Measurements from ENCODE around the gene PPP6R1.

The PPP6R1 gene, protein sequence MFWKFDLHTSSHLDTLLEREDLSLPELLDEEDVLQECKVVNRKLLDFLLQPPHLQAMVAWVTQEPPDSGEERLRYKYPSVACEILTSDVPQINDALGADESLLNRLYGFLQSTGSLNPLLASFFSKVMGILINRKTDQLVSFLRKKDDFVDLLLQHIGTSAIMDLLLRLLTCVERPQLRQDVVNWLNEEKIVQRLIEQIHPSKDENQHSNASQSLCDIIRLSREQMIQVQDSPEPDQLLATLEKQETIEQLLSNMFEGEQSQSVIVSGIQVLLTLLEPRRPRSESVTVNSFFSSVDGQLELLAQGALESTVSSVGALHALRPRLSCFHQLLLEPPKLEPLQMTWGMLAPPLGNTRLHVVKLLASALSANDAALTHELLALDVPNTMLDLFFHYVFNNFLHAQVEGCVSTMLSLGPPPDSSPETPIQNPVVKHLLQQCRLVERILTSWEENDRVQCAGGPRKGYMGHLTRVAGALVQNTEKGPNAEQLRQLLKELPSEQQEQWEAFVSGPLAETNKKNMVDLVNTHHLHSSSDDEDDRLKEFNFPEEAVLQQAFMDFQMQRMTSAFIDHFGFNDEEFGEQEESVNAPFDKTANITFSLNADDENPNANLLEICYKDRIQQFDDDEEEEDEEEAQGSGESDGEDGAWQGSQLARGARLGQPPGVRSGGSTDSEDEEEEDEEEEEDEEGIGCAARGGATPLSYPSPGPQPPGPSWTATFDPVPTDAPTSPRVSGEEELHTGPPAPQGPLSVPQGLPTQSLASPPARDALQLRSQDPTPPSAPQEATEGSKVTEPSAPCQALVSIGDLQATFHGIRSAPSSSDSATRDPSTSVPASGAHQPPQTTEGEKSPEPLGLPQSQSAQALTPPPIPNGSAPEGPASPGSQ

DNA sequence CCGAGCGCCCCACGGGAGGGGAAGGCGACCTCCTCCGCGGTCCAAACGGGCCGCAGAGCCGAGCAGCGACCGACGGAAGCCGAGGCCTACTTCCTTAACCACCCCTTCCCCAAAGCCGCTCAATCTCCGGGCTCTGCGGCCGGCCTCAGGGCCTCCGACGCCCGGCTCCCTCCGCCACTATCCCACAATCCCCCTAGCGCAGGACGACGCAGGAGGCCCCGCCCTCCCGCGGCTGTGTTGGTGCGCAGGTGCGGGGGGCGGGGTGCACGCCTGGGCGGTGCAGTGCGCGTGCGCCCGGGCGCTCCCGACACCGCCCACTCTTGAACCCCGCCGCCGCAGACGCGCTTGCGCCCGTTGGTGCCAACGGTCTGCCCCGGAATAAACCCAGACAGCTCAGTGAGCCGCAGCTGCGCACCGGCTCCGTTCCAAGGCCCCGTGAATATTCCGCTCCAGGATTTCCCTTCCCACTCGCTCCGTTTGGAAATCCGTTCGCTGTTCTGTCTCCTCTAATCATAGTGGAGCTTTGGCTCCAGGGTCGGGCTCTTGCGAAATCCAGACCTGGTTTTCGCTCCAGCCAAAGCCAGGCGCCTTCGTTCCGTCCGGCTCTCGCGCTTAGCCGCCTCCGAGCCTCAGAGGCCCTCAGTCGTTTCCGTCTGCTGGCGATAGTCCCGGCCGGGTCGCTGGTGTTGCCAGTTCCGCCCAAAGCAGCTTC is at the start of gene PPP6R1:
Gene PPP6R1 (minus strand): TSS at position 190 of the 712 bp plus-strand sequence. CDS start 11,914 bp downstream, outside the sequence.
- DNase-seq: peak; percentile 98

DNA sequence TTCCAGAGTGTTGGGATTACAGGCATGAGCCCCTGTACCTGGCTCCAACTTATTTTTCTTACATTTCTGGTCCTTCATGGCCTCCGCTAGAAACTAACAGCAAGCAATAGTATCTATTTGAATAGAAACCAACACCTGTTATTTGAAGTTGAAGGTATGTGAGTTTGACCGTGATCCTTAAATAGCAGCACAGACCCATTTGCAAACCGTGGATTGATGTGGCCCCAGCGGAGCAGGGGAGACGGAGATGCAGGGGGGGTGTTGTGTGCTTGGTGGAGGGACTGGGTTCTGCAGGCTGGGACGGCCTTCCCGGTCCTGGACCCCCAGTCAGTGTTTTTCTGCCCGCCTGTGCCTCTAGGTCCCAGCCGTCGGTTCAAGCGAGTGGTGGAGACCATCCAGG is 49.5 kb upstream of the PPP6R1 start:
- no peak for DNase-seq

DNA sequence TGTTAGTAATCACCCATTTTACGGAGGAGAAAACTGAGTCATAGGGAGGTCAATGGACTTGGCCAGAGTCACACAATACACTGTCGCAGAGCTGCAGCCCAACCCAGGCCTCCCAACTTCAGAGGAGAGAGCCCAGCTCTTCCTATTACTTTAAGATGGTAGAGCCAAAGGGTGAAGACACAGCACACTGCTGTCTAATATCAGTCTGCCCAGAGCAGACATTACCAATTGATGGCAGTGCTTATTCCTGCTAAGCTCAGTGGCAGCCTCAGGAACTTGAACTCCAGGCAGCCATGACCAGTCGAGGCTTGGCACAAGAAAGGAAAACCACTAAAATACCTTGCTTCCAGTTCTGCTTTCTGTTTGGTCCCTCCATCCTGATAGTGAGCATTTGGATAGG is 47.9 kb upstream of the PPP6R1 start:
- no peak for DNase-seq

DNA sequence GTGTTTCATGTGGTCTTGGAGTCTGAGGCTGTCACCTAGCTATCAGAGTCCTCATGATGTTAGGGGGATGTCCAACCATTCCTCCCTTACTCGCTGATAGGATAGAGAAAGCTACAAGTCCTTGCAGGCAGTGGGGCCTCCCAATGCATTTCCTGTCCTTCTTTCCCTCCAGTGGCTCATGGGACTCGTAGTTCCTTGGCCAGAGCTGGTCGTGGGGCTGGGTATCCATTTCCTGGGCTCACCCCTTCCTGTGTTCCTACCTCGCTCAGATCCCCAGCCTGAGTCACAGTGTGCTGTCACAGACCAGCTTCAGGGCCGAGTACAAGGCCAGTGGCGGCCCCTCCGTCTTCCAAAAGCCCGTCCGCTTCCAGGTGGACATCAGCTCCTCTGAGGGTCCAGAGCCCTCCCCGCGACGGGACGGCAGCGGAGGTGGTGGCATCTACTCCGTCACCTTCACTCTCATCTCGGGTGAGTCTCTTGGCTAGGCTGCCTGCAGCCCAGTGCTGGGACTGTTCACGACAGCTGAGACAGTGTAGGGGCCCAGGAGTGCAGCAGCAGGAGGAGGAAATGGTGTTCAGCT is 47.3 kb upstream of the PPP6R1 start:
- no peak for DNase-seq

DNA sequence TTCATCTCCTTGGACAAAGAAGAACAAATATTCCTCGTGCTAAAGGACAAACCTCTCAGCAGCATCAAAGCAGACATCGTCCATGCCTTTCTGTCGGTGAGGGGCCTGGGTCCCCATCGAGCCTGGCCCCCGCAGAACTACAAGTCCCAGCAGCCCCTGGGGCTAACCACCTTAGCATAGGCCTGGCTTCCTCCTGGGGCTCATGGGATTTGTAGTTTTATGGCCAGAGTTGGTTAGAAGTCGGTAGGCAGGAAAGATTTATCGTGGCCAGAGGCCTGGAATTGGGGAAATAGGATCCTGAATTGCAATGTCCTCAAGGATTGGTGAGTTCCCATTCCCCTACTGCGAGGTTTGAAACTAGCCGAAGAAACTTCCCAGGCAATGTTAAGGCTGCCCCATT is 46.7 kb upstream of the PPP6R1 start:
- no peak for DNase-seq

DNA sequence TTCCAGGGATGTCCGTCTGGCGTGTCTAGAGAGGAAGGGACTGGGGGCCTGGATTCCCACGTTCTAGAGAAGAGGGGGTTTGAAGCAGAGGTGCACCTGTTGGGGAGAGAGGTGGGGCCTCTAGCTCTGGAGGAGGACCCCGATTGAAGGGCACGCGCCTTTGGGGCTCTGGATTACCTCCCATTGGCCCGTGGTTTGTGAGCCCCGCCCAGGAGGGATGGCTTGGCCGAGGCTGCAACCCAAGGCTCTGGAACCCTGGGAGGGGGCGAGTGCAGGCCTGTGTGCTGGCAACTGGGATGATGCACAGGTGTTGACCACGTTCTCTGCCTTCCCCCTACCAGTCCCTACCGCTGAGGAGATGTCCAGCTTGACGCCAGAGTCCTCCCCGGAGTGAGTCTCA is 46.2 kb upstream of the PPP6R1 start:
- no peak for DNase-seq

DNA sequence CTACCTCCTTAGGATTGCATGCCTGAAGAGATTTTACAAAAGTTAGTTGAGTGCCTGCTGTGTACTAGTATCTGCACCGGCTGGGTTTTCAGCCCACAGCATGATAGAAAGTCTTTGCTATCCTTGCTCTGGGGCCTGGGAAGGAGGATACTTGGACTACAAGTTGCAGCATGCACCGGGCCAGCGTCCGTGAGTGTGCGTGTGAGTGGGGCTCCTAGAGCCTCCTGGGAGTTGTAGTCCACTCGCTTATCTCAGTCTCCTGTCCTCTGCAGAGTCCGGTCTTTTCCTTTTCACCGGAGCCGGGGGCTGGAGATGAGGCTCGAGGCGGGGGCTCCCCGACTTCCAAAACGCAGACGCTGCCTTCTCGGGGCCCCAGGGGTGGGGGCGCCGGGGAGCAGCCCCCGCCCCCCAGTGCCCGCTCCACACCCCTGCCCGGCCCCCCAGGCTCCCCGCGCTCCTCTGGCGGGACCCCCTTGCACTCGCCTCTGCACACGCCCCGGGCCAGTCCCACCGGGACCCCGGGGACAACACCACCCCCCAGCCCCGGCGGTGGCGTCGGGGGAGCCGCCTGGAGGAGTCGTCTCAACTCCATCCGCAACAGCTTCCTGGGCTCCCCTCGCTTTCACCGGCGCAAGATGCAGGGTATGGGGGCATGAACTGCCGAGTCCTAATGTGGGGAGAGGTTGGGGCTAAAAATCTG is 45.6 kb upstream of the PPP6R1 start:
- DNase-seq: no peak

DNA sequence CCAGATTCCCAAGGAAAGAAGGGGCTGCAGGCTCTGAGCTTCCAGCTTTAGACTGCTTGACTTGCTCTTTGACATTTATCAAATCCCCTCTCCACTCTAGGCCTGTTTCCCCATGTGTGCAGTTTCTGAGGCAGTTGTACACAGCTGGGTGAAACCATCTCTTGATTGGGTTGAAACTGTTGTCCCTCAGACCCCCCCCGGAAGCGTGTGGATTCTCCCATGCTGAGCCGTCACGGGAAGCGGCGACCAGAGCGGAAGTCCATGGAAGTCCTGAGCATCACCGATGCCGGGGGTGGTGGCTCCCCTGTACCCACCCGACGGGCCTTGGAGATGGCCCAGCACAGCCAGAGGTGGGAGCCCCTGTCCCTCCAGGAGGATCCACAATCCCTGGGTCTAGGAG is 44.7 kb upstream of the PPP6R1 start:
- no peak for DNase-seq

DNA sequence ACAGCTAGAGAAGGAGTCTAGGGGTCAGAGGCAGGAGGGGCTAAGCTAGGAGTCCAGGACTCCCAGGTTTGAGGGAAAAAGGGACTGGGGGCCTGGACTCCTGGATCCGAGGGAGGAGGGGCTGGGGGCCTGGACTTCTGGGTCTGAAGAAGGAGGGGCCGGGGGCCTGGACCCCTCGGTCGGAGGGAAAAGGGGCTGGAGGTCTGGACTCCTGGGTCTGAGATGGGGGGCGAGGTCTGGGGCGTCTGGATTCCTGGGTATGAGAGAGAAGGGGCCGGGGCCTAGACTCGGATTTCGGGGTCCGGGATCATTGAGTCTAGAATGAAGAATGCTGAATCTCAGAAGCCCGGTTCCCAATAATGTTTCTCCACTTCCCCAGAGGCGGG is 43.5 kb upstream of the PPP6R1 start:
- DNase-seq: no peak

DNA sequence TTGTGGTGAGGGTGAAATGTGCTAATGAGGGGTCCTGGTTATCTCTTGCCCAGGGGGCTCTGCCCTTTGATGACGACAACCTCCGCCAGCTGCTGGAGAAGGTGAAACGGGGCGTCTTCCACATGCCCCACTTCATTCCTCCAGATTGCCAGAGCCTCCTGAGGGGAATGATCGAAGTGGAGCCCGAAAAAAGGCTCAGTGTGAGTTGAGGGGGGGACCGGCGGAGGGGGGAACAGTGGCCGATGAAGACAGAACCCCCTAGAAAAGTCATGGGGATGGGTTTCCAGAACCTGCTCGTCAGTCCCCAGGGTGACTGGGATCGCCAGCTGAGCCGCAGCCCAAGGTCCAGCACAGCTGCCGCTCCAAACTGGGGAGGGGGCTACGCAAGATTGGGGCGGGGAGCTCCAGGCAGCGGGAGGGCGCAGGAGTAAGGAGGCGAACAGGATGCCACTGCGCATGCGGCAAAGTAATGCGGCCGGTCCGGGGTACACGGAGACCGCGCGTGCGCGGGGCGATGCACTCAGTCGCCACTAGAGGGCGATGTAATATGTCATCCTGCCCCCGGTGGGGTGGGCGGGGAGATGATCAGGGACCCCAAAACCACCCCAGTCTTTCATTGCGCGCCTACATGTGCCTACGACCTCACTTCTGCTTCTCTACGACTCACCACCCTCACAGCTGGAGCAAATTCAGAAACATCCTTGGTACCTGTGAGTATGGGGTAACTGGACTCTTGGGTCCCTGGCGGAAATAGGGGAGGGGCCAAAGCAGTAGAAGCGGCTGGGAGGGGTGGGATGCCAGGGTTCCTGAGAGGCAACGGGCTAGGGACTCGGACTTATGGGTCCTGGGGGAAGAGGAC is 42.9 kb upstream of the PPP6R1 start:
- DNase-seq: peak; percentile 48

DNA sequence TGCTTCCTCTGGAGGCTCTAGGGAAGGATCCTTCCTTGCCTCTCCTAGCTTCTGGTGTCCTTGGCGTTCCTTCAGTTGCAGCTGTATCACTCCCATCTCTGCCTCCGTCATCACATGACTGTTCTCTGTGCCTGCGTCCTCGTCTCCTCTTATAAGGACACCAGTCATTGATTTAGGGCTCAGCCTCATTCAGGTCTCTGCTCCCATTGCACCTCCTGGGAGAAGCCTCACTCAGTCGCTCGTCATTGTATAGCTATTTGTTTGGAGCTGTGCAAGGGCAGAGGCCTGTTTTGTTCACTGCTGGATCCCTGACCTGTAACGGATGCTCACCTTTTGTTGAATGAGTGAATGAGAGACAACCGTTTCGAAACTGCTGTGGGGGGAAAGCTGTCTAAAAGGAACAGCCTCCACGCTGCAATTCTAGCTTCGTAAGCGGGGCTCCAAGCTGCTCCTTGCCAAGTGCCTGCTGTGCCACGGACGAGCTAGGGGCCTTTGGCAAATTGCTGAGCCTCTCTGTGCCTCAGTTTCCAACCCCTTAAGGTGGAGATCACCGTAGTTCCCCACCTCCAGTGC is 42.2 kb upstream of the PPP6R1 start:
- DNase-seq: no peak

DNA sequence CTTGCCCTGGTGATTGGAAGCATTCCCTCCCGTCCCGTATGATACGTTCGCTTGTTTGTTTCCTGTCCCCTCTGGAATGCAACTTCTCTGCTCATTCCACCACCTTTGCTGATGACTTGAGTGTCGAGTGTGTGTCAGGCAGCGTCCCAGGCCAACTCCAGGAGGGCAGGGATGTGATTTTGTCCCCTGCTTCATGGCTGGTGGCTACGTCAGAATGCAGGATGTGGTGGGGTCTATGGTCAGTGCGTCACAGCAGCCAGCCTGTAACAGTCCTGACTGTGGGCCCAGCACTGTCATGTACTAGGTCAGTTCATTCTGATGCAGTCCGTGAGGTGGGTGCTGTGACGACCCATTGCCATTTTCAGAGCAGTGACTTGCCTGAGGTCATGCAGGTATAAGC is 41.2 kb upstream of the PPP6R1 start:
- no peak for DNase-seq

DNA sequence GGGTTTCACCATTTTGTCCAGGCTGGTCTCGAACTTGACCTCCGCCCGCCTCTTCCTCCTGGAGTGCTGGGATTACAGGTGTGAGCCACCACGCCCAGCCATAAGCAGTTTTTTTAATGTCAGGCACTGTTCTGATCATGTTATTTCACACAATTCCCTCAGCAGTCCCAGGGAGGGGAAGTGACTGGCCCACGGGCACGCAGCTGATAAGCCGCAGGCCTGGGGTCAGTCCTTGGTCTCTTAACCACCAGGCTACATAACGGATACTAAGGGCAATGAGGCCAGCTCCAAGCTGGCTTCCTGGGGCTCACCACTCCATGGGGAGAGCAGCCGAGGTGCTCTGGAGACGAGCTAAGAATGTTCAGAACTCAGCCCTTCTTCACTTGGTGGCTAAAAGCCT is 38.5 kb upstream of the PPP6R1 start:
- DNase-seq: no peak

DNA sequence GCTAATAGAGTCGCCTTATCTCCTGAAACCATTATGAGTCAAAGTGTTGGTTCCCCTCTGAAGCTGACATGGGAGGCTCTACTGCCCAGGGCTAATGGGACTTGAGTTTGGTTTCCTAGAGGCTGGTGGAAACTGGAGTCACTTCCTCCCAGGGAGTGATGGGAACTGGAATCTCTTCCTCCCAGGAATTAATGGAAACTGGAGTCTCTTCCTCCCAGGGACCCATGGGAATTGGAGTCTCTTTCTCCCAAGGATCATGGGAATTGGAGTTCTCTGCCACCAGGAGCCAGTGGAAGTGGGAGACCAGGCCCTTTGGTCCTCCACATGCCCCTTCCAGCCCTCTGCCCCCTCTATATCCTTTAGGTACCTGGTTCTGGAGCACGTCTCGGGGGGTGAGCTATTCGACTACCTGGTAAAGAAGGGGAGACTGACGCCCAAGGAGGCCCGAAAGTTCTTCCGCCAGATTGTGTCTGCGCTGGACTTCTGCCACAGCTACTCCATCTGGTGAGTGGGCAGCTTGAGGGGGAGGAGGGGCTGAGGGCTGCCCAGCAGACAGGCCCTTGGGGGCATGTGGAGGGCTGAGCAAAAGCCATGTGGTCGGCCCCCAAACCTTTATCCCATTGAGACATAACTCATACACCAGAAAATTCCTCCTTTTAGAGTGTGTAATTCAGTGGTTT is 30.4 kb upstream of the PPP6R1 start:
- no peak for DNase-seq

DNA sequence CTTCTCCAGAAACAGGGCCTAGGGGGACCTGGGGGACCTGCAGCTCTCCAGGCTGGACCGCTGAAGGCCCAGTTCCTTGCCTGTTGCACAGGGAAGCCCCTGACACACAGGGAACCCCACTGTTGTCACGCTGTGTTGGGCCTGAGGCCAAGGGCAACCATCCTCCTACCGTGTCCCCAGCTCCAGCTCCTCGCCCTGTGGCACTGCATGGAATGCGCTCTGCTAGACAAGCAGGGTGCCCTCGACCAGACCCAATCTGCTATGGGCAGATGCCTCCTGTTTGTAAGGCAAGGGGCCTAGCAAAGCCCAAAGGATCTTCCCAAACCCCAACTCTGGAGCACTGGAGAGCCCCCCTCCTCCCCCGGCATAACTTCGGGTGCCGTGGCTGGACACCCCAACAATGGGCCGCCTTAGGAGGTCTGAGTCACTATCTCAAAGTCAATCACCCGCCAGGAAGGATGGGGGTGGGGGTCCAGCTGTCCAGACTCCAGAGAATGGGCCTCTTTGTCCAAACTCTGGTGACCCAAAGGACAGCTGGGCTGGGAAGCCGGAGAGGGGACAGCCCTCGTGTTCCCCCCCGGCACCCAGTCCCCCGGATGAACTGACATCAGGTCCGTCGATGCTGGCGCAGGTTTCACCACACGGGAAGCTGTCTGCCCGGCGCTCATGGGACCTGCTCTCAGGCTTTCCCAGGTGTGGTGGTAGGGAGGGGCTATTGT is 28.7 kb upstream of the PPP6R1 start:
- DNase-seq: no peak

DNA sequence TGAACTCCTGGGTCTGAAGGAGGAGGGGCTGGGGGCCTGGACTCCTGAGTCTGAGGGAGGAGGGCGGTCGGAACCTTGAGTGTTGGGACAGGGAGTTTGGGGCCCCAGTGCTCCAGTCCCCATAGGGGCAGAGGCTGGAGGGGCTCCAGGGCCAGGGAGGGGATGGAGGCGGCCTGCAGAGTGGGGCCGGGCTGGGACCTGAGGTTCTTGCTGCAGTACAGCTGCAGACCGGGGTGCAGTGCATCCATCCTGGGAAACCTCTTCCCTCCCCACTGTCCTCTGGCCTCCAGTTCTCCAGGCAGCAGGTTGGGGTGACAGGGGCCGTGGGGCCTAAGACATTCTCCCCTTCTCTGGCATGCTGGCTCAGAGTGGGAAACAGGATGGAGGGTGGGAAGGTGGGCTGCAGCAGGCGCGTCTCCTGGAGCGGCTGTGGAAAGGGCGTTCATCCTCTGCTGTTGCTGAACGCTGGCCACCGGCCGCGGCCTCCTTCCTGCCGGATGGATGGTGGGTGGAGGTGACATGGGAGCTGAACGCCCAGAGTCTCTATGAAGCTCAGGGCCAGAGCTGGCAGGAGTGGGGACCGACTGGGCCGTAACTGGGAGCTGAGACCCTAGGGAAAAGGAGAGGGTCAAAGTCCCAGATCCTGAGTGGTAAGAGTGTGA is 26.5 kb upstream of the PPP6R1 start:
- no peak for DNase-seq

DNA sequence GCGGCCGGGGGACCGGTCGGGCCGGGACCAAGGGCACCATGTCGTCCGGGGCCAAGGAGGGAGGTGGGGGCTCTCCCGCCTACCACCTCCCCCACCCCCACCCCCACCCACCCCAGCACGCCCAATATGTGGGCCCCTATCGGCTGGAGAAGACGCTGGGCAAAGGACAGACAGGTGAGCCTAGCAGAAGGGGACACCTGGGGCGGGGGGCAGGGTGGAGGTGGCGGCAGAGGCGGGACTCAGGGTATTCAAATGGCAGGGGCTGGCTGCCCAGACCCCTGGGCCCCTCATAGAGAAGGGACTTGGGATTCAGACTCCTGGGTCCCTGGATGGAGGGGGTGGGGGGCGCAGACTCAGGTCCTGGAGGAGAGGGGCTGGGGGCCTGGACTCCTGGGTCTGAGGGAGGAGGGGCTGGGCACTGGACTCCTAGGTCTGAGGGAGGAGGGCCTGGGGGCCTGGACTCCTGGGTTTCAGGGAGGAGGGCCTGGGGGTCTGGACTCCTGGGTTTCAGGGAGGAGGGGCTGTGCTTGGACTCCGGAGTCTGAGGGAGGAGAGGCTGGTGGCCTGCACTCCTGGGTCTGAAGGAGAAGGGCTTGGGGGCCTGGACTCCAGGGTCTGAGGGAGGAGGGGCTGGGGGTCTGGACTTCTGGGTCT is 25.7 kb upstream of the PPP6R1 start:
- no peak for DNase-seq

DNA sequence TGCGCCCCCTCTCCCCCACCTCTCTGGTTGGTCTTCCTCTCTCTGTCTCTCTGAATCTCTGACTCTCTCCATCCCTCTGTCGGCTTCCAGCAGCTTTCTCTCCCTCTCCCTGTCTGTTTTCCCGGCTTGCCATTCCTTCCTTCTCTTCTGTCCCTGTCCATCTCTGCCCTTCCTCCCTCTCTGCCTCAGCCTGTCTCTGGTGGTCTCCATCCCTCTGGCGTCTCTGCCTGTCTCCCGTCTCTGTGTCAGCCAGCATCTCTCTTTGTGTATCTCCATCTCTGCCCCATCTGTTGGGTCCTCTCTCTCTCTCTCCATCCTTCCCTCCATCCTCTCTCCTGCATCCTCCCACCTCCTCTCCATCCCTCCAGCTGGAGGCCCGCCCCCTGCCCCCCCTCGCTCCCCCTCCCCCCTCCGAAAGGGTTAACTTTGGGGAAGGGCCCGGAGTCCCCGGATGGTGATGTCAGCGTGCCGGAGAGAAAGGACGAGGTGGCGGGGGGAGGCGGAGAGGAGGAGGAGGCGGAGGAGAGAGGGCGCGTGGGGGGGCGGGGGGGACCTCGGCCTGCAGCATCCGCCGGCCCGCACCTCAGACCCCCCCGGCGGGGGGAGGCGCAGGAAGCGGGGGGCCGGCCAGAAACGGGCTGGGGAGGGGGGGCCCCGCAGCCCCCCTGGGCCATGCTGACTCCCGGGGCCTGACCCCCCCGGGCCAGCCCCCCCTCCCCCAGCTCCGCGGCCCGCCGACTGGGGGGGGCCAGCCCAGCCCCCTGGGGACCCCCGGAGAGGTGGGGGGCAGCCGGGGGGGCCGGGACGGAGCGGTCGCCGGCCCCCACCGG is 24.9 kb upstream of the PPP6R1 start, which contains the start of gene BRSK1:
Gene BRSK1 (plus strand): TSS at position 450 of the 830 bp plus-strand sequence. CDS start 446 bp downstream, outside the sequence.
- DNase-seq: peak; percentile 21
